Activated CD4-positive, alpha-beta T cell treated with anti-CD3 and anti-CD28 coated beads, Interleukin-2, amount 50 U/mL, for 16 hours (primary cell): ENCODE measurements around the gene PIGZ.
A peak's percentile ranks its signal among the peaks of the same experiment; 100 is the strongest.

ENCODE experiments used
- DNase-seq: peaks from one replicate; pipeline ENCODE4 v3.0.0-alpha.2; 2020

The PIGZ gene, protein sequence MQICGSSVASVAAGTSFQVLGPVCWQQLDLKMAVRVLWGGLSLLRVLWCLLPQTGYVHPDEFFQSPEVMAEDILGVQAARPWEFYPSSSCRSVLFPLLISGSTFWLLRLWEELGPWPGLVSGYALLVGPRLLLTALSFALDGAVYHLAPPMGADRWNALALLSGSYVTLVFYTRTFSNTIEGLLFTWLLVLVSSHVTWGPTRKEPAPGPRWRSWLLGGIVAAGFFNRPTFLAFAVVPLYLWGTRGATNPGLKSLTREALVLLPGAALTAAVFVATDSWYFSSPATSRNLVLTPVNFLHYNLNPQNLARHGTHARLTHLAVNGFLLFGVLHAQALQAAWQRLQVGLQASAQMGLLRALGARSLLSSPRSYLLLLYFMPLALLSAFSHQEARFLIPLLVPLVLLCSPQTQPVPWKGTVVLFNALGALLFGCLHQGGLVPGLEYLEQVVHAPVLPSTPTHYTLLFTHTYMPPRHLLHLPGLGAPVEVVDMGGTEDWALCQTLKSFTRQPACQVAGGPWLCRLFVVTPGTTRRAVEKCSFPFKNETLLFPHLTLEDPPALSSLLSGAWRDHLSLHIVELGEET

DNA sequence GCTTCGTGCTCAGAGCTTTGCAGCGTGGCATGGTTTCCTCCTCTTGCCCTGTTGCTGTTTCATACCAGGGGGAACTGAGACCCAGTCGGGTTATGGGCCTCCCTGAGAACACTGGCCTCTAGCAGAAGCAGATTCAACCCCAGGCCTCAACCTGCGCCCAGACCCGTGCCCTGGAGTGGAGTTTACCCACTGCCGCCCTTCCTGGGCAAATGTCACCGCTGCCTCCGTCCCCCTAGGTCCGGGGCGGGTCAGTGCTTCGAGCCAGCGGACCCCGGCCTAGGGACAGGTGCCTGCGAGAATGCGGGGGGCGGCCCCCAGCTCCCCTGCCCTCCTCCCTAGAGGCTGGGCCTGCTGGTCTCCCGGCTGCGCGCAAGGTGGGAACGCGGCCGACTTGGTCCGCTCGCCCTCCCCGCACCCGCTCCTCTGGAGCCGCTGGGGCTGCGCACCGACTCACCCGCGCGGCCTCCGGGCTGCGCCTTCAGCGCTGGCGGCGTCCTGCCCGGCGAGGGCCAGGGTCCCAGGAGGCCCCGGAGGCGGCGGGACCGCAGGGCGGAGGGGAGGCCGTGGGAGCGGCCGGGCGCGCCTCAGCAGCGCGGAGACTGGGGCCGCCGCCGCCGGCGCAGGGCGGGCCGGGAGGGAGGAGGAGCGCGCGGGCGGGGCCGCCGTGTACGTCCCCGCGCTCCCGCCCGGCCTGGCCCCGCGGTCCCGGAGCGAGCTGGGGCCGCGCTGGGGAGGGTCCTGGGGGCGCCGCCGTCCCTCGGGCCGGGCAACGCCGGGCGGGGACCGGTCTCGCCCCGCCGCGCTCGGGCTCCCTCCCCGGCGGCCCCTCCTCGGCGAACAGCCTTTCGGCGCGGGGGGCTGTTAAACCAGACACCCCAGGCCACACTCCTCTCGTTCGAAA is at the start of gene PIGZ:
Gene PIGZ (minus strand): TSS at position 601 of the 901 bp plus-strand sequence. CDS start 16,802 bp downstream, outside the sequence.
- peak; percentile 30 for DNase-seq

DNA sequence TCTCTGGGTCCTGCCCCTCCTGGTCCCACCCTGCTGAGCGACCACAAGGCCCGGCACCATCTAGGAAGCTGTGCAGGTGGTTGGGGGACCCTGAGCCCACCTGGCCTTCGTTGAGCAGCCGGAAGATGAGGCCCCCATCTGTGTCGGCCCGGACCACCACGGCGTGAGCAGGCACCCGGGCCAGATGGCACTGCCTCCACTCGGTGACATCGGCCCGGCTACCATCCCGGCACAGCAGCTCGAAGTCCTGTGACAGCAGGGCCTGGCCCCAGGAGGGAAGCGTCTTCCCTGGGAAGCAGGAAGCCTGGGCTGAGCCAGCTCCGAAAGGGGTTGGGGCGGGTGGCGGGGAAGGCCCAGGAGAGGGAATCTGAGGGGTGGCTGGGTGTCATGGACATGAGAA is 48.4 kb upstream of the PIGZ start:
- no peak for DNase-seq

DNA sequence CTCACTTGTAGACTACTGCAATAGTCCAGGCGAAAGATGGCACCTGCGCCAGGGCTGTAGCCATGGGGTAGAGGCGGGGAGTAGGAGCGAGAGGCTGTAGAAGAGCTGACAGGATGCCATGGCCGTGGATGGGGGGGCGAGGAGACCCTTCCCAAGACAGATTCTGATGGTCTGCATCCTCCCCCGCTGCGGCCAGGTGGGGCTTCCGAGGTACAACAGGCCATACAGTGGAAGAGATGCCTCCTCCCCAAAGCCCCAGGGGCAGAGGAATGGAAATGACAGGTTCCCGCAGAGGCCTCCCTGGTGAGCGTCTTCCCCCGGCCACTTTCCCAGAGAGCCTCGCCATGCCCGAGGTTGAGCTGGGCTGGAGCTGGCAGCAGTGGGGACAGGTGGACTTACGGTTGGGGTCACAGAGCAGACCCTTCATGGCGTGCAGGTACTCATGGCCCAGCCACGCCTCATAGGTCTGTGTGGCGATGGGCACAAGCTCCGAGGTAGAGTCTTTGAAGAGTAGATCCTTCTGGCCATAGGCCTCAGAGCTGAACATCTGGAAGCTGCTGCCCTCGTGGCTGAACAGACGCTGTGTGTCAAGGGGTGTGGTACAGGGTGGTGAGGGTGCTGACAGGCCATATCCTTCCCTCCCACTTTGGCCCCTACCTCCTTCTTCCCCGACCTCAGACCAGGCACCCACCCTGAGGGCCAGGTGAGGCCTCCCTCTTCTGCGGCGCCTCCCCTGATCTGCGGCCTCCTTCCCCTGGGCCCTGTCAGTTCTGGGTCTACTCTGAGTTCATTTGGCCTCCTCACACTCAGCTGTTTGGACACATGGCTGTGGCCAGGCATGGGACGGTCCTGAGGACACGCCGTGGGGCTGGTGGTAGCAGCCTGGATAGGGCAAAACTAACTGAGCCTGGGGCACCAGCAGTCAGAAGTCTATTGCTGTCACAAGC is 47.4 kb upstream of the PIGZ start:
- DNase-seq = no peak

DNA sequence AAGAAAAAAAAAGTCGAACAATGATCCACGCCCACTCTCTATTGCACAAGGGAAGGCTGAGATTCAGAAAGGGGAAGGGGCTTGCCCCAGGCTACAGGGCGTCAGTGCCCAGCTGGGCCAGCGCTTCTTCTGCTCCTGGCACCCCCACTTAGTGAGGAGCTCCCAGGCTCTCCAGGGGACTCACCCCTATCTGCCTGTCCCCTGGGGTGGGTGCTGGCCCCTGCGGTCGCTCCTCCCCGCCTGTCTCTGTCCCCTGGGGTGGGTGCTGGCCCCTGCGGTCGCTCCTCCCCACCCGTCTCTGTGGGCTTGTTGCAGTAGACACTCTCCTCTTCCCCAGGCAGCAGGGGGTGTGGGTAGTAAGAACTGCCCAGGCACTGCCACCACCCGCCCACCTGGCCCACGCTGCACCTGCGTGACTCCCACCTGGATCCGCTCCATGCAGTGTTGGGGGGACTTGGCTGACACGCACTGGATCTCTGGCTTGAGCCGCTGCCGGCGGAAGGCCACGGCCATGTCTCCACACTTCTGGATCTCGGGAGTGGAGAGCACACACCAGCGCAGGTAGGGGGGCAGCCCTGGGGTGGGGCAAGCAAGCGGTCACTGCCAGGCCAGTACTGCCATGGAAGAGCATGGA is 46.4 kb upstream of the PIGZ start:
- no peak for DNase-seq

DNA sequence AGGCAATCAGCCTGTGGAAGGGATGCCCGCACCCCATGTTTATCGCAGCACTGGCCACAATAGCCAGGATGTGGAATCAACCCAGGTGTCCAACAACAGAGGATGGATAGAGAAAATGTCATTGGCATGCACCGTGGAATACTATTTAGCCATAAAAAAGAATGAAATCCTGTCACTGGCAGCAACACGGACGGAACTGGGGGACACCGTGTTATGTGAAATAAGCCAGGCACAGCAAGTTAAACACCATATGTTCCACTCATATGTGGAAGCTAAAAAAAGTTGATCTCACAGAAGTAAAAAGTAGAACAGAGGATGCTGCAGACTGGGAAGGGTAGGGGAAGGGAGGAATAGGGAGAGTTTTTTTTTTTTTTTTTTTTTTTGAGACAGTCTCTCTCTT is 45.4 kb upstream of the PIGZ start:
- DNase-seq = no peak

DNA sequence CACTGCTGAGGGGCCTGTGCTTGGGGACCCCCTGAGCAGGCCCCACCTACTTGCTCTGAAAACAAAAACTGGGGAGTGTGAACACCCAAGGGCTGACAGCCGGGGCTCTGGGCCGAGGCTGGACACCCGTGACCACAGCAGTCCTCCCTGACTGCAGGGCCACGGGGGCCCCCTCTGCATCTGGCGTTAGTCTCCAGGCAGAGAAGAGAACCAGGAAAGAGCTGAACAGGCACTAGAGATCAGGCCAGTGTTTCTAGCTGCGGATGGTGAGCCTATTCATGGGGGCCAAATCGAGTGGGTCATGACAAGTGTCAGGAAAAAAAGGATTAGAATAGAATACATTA is 43.9 kb upstream of the PIGZ start:
- DNase-seq = no peak

DNA sequence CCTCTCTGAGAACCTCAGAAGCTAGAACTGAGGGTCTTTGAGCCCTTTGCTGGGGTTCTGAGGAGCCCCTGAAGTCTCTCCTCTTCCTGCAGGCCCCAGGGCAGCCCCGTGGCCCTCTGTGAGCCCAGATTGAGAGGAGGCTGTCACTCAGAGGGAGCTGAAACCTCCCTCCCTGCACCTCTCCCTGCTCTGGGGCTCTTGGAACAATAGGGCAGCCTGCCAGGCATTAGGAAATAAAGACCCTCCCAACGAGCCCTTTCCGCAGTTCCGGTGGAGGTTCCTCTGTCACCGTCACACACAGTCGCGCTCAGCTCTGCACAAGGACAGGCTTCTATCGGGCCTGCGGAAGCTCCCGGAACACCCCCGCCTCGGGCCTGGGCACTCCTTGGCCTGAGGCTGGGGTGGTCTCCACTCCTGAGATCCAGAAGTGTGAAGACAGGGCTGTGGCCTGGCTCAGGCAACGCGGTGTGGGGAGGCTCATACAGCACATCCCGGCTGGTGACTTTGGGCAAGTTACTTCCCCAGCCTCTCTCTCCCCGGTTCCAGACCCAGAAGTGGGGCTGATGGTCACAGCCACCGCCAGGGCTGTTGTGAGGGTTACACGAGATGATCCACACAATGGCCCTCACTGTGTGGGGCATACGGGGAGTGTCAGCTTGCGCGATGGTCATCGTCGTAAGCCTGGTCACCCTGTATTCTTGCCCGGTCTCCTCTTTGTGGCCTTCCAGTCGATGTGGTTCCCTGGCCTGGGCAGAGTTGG is 43.3 kb upstream of the PIGZ start:
- DNase-seq = no peak

DNA sequence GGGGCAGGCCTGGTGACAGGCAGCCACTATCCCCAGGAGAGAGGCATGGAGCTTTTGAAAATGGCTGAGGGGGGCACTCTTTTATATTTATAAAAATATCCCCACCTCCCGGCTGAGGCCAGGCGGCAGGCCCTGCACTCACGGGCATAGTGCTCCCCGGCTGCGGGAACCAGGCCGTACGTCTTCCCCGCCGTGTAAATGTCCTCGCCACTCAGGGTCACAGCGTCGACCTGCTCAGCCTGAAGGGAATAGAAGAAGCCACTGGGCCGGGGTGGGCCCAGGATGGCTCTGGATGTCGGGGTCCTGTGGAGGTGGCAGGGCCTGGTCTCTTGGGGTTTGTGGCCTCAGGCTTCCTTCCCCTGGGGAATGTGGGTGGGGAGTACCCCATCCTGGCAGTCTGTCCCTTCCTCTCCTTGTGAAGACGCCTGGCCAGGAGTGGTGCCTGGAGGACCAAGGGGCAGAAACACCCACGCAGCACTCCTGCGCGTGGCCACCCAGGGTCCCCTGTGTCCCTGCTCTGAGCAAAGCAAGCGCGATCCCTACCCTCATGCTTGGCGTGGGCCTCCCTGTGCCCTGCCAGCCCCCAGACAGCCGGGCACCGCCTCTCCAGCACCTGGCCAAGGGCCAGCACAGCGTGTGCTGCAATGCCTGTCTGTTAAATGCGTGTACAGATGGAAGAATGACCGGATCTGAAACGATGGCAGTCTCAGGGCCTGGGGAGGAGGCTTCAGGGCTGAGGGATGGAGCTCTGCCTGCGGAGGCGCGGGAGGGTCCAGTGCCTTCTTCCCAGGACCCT is 42.1 kb upstream of the PIGZ start:
- DNase-seq = no peak

DNA sequence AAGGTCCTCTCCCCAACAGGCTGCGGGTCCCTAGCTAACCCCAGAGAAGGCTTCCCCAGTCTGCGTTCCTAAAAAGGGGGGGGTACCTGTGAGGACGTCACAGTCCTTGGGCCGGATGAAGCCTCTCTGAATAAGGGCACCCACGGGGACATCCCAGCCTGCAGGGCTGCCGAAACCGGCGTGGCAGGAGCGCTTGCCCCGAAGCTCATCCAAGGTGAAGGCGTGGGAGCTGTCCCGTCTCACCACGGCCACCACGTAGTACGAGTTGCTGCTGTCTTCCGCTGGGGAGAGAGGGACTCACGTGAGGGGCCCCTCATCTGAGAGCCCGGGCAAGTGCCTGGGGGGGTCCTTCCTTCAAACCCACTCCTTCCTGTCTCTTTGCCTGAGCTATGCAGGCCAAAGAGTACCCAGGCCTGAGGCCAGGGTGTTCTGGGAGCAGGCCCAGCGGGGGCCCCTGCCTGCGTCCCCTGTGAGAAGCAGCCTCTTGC is 40.9 kb upstream of the PIGZ start:
- DNase-seq = no peak

DNA sequence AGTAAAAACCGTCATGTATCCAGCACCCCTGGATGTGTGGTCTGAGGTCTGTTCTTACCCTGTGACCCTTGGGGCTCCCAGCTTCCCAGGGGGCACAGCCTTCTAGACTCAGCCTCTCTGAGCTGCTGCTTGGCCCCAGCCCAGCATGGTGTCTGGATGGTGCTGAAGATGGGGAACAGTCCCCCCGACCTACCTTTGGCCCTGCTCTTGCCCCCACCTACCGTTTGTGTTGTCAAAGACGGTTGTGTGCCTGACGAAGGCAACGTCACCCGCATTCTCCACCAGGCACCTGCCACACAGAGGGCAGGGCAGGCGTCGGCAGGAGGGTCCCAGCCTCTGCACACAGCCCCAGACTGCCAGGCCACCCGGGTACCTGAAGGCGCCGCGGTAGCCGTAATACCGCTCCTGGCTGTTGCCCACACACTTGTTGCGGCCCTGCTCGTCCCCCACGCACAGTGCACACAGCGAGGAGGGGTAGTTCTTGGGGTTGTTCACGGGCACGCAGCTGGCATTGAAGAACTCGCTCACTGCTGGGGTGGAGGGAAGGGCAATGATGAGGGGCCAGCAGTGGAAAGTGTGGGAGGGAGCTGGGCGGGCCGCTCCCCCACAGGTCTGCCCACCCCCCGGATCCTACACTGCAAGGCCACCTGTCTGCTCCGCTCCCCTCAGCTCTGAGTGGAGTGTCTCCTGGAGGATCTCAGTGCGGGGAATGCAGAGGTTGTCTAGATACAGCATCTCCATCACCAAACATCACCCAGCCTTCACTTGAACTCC is 40.0 kb upstream of the PIGZ start:
- no peak for DNase-seq

DNA sequence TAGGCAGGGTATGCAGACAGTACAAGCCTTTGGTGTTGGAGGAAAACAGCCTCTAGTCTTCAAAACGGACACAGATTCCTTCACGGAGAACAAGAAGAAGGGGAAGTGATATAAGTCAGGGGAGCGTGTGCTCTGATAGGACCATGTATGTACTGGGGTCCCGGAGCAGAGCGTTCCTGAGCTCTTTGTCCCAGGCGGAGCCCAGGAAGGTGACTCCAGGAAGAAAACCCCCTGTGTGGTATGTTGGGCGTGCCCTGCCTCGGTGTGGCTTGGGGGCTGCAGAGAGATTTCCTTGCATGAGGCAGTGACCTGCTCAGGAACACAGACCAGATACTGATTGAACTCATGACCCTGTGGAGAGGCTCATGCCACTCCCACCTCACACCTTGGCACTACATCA is 39.3 kb upstream of the PIGZ start:
- DNase-seq = no peak

DNA sequence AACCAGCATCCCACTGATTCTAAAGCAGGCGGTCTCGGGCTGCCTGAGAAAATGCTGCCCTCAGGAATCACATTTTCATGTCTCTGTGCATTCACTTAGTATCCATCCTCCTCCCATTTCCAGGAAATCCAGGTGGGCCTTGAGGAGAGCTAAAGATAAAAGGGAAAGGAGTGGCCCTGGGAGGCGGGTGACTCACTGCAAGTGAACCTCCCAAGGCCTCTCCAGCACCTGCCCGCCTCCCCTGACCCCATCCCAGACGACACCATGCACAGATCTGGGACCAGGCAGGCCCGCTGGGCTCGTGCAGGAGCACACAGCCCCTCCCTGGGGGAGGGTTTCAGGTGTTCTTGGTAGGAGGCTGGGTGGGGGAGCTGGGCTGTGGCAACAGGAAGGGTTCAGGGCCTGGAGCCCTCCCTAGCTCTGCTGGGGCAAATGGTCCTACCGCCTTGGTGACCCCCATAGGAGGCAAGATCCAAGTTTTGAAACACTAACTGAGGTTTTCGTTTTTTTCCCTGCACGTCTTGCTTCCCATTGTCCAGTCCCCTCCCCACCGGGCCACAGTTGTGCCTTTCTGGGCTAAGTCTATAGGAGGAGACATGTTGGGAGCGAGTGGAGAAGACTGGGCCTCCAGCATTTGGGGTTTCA is 38.8 kb upstream of the PIGZ start:
- no peak for DNase-seq

DNA sequence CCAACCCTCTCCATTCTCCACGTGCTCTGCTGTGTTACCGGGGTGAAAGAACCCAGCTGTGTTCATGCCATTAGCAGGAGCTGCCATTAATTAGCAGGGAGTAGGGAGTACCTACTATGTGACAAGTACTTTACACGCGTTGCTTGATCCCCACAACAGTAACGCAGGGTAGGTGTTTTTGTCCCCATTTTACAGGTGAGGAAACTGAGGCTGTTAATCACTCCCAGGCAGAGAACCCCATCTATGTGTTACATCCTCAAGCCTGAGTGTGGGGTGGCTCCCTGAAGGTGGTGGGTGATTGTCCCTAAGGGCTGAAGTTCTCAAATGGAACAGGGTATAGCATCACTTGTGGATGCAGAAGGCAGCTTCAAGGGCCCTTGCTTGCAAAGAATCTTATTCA is 38.2 kb upstream of the PIGZ start:
- DNase-seq = no peak

DNA sequence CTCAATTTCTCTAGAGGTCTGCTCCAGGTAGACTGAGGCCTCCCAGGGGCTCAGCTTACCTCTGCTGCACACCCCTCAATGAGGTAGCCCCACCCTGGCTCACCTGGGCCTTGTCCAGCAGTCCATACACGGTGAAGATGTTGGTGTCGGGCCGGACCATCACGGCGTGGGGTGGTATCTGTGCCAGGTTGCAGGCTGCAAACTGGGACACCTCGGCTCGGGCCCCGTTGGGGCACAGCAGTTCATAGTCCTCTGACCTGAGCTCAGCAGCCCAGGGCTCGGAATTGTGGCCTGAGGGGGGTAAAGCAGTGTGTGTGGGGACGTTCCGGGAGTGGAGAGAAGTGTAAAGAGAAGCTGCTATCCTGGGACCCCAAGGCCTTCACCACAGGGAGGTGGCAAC is 37.8 kb upstream of the PIGZ start:
- no peak for DNase-seq

DNA sequence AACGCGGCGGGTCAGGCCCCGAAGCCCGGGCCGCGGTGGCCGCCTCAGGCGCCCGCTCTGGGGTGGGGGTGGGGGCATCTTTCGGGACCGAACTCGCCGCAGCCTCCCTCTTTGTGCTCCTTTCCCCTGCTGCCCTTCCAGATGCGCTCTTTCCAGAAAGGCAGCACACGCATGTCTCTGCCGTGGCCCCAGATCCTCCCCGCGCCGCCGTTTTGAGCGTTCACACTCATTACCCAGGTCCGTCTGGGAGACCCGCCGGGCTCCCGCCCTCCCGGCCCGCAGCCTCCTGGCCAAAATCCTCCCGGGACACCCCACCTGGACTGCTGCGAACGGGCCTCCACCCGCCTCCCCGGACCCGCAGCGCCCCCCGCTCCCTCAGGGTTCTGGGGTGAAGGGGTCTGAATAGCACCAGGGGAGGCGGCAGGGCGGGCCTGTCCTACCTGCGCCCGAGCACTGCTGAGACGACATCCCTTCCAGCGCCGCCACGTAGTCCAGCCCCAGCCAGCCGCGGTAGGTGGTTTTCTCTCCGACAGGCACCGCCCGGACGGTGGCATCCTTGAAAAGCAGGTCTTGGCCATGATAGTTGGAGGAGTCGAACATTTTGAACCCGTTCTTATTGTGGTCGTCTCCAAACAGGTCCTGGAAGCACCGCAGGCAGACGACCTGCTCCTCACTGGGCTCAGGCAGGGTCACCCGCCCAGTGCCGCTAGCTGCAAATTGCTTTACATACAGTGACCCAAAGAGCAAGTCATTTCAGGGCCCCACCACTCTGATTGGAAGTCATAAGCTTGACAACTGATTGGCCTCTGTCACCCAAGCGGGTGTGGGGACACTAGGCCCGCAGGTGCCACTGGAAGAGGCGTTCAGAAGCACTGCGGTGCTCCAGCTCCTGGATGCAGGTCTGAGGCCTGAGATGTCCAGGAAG is 35.1 kb upstream of the PIGZ start:
- peak; percentile 13 for DNase-seq

DNA sequence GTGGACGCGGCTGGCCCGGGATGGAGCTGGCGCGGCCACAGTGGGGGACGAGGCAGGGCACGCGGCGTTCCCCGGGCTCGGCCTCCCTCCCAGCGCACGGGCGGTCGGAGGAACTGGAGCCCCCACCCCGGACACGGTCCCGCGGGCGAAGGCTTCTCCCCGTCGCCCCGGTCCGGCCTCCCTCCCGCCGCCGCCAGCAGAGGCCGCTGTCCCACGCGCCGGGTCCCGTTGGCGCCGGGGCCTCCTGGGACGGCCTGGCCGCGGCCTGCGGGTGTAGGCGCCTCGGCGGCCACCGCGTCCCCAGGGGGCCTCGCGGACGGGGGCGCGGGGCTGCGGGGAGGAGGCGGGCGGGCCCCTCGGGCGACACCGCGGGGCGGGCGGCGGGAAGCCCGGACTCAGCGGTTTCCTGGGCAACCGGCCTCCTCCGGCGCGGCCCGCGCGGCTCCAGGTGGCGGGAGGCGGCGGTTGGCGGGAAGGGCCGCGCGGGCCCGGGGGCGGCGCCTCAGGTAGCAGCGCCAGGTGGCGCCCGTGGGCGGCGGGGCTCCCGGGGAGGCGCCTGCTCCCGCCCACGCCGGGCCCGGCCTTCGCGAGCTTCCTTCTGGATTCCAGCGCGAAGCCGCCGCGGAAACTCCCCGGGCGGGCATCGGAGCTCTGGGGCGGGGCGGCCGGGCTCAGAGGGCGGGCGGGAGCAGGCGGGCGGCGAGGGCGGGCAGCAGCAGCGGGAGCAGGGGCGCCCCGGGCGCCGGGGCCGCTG is 34.2 kb upstream of the PIGZ start:
- peak; percentile 74 for DNase-seq
